ENCODE measurements around the gene SLC12A7. TPM values are rescaled to one million over a fixed set of nuclear protein-coding genes. Genes with fewer than 3 reads are reported as not detected.

Gene SLC12A7
- total and polyA plus RNA-seq, 7 donors: 2.3 to 22.0 (median 4.5) TPM

GRCh38 chr5:1012313-1012841 lies 99.5 kb downstream of the SLC12A7 start:
- Histone ChIP-seq H3K9me3 (no peaks in the 10 kb centered on the region), H3K4me3 (no peak overlapping the region), H3K4me1 (no peaks in the 10 kb centered on the region), H3K36me3 (ENCODE audit: insufficient read depth in 1 of 2, low read depth in 1 of 2) (no peaks in the 10 kb centered on the region), H3K27ac (no peak overlapping the region), H3K27me3 (ENCODE audit: insufficient read depth in 3 of 3, low read length in 2 of 3) (peaks cover 0 to 66% (median 6%) of the 10 kb centered on the region in 3 donors)
- no peak for TF ChIP-seq CTCF (IDR thresholded peaks at IDR 0.05)
- intact Hi-C loops (cut with DNase I): no loop called here
- ATAC-seq: no peak
- 81 to 87% (median 84%) methylated on average over 12 of the region's 12 CpGs for WGBS, 3 donors
- DNase-seq: peak; percentile 12 to 26

- peak in 1 of 2 donors; percentile 47 for DNase-seq
- no peak overlapping the region for H3K27ac ChIP-seq
- peaks cover 0 to 72% (median 6%) of the 10 kb centered on the region in 3 donors for H3K27me3 ChIP-seq (ENCODE audit: insufficient read depth in 3 of 3, low read length in 2 of 3)
- H3K4me3 ChIP-seq: no peak overlapping the region
- no peaks in the 10 kb centered on the region for H3K4me1 ChIP-seq
- no peaks in the 10 kb centered on the region for H3K36me3 ChIP-seq (ENCODE audit: insufficient read depth in 1 of 2, low read depth in 1 of 2)
- intact Hi-C loops (cut with DNase I): no loop called here
- WGBS, 3 donors: 88 to 91% (median 88%) methylated on average over 19 of the region's 19 CpGs
- ATAC-seq: no peak
- H3K9me3 ChIP-seq: no peaks in the 10 kb centered on the region
- no peak for TF ChIP-seq CTCF (IDR thresholded peaks at IDR 0.05)
Observed at GRCh38 chr5:1011741-1012312, 100.0 kb downstream of the SLC12A7 start.

- no peaks in the 10 kb centered on the region for H3K36me3 ChIP-seq (ENCODE audit: insufficient read depth in 1 of 2, low read depth in 1 of 2)
- TF ChIP-seq CTCF (IDR thresholded peaks at IDR 0.05): no peak
- peaks cover 0 to 77% (median 6%) of the 10 kb centered on the region in 3 donors for H3K27me3 ChIP-seq (ENCODE audit: insufficient read depth in 3 of 3, low read length in 2 of 3)
- H3K27ac ChIP-seq: no peak overlapping the region
- intact Hi-C loops (cut with DNase I): no loop called here
- no peak overlapping the region for H3K4me3 ChIP-seq
- DNase-seq: peak; percentile 15 to 37
- H3K9me3 ChIP-seq: no peaks in the 10 kb centered on the region
- WGBS, 3 donors: 75 to 81% (median 80%) methylated on average over 11 of the region's 11 CpGs
- no peak for ATAC-seq
- no peaks in the 10 kb centered on the region for H3K4me1 ChIP-seq
Observed at GRCh38 chr5:1011226-1011631, 100.6 kb downstream of the SLC12A7 start.

- 70 to 81% (median 76%) methylated on average over 13 of the region's 13 CpGs for WGBS, 3 donors
- H3K9me3 ChIP-seq: no peaks in the 10 kb centered on the region
- TF ChIP-seq CTCF (IDR thresholded peaks at IDR 0.05): no peak
- H3K27ac ChIP-seq: no peak overlapping the region
- no peak overlapping the region for H3K4me3 ChIP-seq
- peaks cover 0 to 76% (median 11%) of the 10 kb centered on the region in 3 donors for H3K27me3 ChIP-seq (ENCODE audit: insufficient read depth in 3 of 3, low read length in 2 of 3)
- ATAC-seq (no peak), DNase-seq (peak; percentile 7 to 28)
- intact Hi-C loops (cut with DNase I): no loop called here
- no peaks in the 10 kb centered on the region for H3K36me3 ChIP-seq (ENCODE audit: insufficient read depth in 1 of 2, low read depth in 1 of 2)
- no peaks in the 10 kb centered on the region for H3K4me1 ChIP-seq
Observed at GRCh38 chr5:1010641-1011046, 101.2 kb downstream of the SLC12A7 start.

- Histone ChIP-seq H3K4me1 (no peaks in the 10 kb centered on the region), H3K4me3 (no peak overlapping the region), H3K36me3 (ENCODE audit: insufficient read depth in 1 of 2, low read depth in 1 of 2) (no peaks in the 10 kb centered on the region), H3K27me3 (ENCODE audit: insufficient read depth in 3 of 3, low read length in 2 of 3) (peaks cover 0 to 79% (median 13%) of the 10 kb centered on the region in 3 donors), H3K9me3 (no peaks in the 10 kb centered on the region), H3K27ac (no peak overlapping the region)
- peak in 1 of 2 donors; percentile 14 for DNase-seq
- WGBS, 3 donors: 51 to 57% (median 56%) methylated on average over 4 of the region's 4 CpGs
- no peak for ATAC-seq
- intact Hi-C loops (cut with DNase I): no loop called here
- no peak for TF ChIP-seq CTCF (IDR thresholded peaks at IDR 0.05)
Observed at GRCh38 chr5:1010181-1010510, 101.7 kb downstream of the SLC12A7 start.
